Kasumi-1 (cell line): ENCODE results near the gene MAP7D3.
"Not testable (repeated sequence)": the region's sequence is repeated elsewhere in the genome, so short reads cannot be mapped to it uniquely, and the experiment has no call there.

Experiments used
- DNase-seq, 2 experiments: peaks; one replicate each; lab custom pipeline; 2025; lab: John Stamatoyannopoulos, UW

The MAP7D3 gene, protein sequence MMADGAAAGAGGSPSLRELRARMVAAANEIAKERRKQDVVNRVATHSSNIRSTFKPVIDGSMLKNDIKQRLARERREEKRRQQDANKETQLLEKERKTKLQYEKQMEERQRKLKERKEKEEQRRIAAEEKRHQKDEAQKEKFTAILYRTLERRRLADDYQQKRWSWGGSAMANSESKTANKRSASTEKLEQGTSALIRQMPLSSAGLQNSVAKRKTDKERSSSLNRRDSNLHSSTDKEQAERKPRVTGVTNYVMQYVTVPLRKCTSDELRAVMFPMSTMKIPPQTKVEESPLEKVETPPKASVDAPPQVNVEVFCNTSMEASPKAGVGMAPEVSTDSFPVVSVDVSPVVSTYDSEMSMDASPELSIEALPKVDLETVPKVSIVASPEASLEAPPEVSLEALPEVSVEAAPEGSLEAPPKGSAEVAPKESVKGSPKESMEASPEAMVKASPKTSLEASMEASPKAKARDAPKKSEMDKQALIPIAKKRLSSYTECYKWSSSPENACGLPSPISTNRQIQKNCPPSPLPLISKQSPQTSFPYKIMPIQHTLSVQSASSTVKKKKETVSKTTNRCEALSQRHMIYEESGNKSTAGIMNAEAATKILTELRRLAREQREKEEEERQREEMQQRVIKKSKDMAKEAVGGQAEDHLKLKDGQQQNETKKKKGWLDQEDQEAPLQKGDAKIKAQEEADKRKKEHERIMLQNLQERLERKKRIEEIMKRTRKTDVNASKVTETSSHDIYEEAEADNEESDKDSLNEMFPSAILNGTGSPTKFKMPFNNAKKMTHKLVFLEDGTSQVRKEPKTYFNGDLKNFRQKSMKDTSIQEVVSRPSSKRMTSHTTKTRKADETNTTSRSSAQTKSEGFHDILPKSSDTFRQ

GRCh38 chrX:136251041-136251991 is at the start of gene MAP7D3:
Gene MAP7D3 (minus strand): TSS chrX:136251400. CDS start chrX:136251358, 42 bp downstream.
- peak; percentile 20 to 38 for DNase-seq

DNA sequence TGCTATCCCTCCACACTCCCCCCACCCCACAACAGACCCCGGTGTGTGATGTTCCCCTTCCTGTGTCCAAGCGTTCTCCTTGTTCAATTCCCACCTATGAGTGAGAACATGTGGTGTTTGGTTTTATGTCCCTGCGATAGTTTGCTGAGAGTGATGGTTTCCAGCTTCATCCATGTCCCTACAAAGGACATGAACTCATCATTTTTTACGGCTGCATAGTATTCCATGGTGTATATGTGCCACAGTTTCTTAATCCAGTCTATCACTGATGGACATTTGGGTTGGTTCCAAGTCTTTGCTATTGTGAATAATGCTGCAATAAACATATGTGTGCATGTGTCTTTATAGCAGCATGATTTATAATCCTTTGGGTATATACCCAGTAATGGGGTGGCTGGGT is 49.5 kb upstream of the MAP7D3 start, which contains the start of gene ADGRG4:
ADGRG4 (plus strand) TSS at position 243 of the 400 bp plus-strand sequence. CDS start 7,815 bp downstream, outside the sequence.
- DNase-seq, result not testable (repeated sequence)

- no peak for DNase-seq
Observed at GRCh38 chrX:136295380-136295779, 44.2 kb upstream of the MAP7D3 start.

DNA sequence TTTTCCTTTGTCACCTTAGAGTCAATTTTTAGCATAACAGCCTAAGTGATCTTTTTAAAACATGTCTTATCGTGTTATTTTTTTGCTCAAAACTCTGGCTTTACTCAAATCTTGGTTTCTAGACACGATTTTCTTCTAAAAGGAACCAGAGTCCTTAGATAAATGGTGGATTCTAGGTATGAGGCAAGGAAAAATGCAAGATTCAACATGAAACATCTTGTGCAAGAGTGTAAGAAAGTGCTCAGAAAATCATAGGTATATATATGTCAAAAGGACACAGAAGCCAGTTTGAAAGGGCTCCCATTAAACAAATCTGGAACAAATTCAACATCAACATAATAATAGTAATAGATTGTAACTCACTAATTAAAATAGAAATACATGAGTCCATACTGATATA is 41.5 kb upstream of the MAP7D3 start:
- no peak for DNase-seq

- no peak for DNase-seq
Observed at GRCh38 chrX:136291824-136292223, 40.6 kb upstream of the MAP7D3 start.

DNA sequence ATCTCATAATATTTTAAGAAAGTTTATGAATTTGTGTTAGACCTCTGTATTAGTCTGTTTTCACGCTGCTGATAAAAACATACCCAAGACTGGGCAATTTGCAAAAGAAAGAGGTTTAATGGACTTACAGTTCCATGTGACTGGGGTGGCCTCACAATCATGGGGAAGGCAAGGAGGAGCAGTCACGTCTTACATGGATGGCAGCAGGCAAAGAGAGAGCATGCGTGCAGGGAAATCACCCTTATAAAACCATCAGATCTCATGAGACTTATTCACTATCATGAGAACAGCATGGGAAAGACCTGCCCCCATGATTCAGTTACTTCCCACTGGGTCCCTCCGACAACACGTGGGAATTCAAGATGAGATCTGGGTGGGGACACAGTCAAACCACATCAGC is 35.2 kb upstream of the MAP7D3 start:
- DNase-seq, result not testable (repeated sequence)

DNA sequence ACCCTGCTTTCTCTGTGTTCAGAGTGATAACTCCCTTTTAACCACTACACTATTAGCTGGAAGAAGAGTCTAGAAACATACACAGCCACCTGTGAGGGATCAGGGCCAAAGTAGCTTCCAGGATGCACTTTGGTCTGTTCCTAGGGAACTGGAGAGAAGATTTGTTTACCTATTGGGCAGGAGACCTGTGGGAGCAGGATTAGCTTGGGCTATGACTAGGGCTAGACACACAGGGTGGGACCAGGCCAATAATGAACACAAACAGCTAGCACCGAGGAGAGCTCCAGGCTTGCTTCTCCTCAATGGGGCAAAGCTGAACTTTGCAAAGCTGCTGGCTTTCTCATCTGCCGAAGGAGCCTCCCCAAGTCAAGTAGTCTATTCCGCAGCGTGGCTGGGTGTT is 24.4 kb upstream of the MAP7D3 start:
- DNase-seq, result no peak

DNA sequence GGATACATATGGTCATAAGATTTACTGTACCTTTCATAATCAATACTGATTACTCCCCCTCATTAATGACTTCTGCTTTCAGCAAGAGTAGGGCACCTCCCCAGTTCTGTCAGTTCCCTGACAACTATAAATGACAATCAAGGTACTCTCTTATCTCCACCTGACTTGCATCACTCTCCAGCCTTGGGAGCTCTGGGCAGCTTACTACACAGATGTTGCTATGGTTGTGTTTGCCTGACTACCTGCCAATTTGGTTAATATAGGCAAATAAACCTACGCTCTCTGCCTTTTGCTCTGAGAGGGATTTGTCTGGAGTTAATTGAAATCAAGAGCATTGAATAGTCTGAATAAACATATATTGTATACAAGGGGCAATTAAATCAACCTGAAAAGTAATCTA is 22.8 kb upstream of the MAP7D3 start:
- no peak for DNase-seq

DNA sequence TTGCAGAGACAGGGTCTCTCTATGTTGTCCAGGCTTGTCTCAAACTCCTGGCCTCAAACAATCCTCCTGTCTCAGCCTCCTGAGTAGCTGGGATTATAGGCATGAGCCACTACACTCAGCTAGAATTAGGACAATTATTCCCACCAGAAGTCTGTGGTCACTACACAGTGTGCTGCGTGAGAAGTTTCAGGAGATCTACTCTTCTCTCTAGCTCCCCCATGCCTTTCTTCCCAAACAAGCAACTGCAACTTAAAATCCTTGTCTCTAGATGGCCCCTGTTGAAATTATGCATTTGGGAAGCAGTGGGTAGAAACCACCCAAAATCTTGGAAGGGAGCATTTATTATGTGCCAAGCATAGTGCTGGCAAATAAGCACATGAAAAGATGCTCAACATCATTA is 21.1 kb upstream of the MAP7D3 start:
- peak; percentile 6 to 19 for DNase-seq

DNA sequence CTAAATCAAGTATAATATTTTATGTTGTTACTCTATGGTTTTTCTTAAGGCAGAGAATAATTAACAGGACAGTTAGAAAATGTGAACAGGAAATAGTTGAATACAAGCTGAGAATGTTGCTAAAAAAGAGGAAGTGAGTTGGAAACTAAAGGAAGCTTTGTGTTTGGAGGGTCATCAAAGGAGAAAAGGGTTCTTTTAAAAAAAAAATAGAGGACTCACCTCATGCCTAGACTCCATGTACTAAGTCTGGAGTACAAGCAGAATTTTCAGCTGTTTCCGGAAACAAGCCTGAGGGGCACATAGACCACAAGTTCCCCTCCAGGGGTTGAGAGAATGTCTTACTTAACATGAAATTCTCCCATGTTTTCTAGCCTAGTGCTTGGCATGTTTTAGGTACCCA is 20.1 kb upstream of the MAP7D3 start:
- peak; percentile 86 to 90 for DNase-seq

- DNase-seq, result no peak
Observed at GRCh38 chrX:136269921-136270320, 18.7 kb upstream of the MAP7D3 start.

- peak; percentile 35 to 46 for DNase-seq
Observed at GRCh38 chrX:136268051-136269048, 17.1 kb upstream of the MAP7D3 start.

DNA sequence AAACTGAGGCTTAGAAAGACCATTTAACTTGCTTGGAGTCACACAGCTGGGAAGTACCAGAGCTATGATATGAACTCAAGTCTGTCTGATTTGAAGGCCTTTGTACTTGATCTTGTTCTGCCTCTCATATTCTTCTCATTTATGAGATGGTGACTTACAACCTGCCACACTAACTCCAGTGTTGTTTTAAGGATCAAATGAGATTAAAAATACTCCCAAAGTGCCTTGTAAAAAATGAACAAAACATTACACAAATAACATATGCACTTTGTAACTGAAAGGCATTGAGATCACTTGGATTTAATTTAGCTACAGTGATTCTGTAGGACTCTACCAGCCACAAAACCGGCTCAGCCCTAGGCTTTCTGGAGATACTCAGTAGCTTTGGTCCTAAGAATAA is 15.6 kb upstream of the MAP7D3 start:
- no peak for DNase-seq

DNA sequence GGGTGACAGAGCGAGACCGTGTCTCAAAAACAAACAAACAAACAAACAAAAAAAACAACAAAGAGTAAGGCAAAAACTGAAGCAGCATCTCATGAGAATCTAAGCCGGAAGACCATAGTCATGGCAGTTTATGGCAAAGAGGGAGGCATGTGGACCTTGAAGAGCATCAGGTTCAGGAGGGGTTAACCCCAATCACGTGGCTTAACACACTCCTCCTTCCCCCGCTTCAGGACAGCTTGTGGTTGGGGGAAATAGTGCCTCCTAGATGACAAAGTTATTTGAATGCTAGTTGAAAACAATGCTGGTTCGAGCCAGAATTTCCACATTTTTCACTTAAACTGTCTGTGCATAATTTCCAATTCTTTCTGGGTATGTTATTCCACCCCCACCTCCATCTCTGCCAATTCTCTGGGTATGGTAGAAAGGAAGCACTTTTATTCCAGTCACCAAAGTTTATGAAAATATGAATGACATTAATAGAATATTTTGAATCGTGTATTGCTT is 11.7 kb upstream of the MAP7D3 start:
- no peak for DNase-seq

DNA sequence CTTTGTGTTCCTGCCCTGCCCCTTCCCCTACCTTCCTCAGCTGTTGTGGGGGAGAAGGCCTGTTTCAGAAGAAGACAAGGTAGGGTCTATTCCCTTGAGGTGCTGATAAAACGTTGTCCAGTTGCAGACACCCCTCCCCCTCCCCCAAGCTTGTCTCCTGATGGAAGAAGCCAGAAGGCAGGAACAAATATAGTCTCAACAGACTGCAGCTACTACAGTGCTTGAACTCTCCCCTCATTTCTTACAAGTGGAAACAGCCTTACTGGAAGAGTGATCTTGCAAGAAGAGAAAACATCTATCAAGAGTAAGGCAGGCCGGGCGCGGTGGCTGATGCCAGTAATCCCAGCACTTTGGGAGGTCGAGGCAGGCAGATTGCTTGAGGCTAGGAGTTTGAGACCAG is 11.0 kb upstream of the MAP7D3 start:
- DNase-seq, result no peak

DNA sequence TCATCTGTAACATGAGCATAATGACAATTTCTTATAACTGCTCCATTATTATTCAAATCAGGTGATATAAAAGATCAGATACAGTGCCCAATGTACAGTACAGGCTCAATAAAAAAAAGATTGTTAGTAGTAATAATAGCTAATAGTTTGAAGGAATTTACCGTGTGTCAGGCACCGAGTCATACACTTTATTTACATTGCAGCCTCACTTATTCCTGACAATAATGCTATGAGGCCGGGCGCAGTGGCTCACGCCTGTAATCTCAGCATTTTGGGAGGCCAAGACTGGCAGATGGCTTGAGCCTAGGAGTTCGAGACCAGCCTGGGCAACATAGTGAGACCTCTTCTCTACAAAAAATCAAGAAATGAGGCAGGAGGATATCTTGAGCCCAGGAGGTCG is 10.1 kb upstream of the MAP7D3 start:
- no peak for DNase-seq

DNA sequence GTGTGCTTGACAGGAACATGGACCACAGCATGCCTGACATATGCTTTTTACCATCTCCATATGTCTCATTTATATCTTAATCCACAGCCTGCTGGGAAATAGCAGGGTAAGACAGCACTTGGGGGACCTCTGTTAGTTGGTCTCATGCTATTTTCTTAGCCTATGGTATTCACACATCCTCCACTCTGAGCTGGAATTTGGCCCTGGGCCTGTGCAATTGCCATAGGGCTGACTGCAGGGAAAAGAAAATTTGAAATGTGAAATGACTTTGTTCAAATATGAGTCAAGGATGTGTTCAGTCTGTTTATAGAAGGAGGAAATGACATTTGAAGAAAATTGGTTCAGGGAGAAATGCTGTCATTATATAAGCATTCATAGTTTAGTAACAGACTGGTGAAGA is 9.6 kb upstream of the MAP7D3 start:
- DNase-seq, result no peak

DNA sequence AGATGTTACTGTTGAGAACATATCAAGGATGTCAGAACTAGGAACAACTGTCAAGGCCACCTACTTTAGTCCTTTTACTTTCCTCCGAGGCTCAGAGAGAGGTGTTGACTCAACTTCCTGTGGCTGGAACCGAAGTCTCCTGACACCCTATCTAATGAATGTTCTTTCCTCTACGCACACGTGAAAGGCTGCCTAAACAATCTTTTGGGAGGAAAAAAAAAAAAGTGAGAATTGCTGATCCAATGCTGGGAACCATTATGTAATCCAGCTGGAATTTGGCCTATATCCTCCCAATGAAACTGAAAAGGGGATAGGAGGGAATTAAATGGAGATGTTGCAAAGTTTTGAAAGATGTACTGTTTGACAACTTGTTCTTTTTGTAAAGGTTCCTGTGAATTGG is 8.3 kb upstream of the MAP7D3 start:
- DNase-seq, result peak in 1 of 2 experiments; percentile 1

GRCh38 chrX:136258951-136259350 is 7.8 kb upstream of the MAP7D3 start:
- no peak for DNase-seq

DNA sequence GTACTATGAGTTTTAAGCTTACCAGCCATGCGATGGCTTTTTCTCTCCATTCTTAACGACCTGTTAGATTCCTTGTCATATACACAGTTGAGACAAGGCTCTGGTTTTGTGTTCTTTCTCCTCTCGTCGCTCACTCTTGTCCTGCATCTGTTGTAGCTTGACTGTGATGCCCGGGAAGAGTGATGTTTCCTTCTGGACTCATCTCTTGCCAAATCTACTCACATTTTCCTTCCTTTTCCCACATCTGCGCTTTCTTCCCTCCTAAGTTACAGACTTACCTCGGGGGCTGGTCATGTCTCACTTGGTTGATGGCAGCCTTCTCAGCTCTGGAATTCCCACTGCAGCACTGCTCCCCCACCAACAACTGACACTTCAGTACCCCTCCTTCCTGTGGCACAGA is 4.8 kb upstream of the MAP7D3 start:
- no peak for DNase-seq
